CD4-positive, alpha-beta T cell treated with Interleukin-6 for 4 hours (primary cell): ENCODE results near the gene FAF1.
"Not testable (repeated sequence)": the region's sequence is repeated elsewhere in the genome, so short reads cannot be mapped to it uniquely, and the experiment has no call there.

Source experiments
- DNase-seq: peaks from one replicate; pipeline ENCODE4 v3.0.0-alpha.2; 2020; ENCODE audit warnings: mixed read lengths

Gene FAF1

GRCh38 chr1:50610563-50610962 is 349.5 kb downstream of the FAF1 start:
- DNase-seq, result no peak

GRCh38 chr1:50609508-50609907 is 350.6 kb downstream of the FAF1 start:
- DNase-seq, result no peak

- no peak for DNase-seq
Measured at GRCh38 chr1:50605186-50605875, 354.7 kb downstream of the FAF1 start.

GRCh38 chr1:50604580-50604979 is 355.5 kb downstream of the FAF1 start:
- DNase-seq, result no peak

GRCh38 chr1:50603274-50604271 is 356.5 kb downstream of the FAF1 start:
- no peak for DNase-seq

GRCh38 chr1:50599546-50599945 is 360.5 kb downstream of the FAF1 start:
- no peak for DNase-seq

- DNase-seq, result no peak
Measured at GRCh38 chr1:50595874-50596273, 364.2 kb downstream of the FAF1 start.

- DNase-seq, result no peak
Measured at GRCh38 chr1:50593515-50593914, 366.6 kb downstream of the FAF1 start.

- DNase-seq, result no peak
Measured at GRCh38 chr1:50591598-50591997, 368.5 kb downstream of the FAF1 start.

- DNase-seq, result no peak
Measured at GRCh38 chr1:50582346-50582745, 377.7 kb downstream of the FAF1 start.

GRCh38 chr1:50570066-50570468 is 390.0 kb downstream of the FAF1 start:
- DNase-seq, result no peak

GRCh38 chr1:50568782-50569181 is 391.3 kb downstream of the FAF1 start:
- no peak for DNase-seq

GRCh38 chr1:50566405-50566804 is 393.7 kb downstream of the FAF1 start:
- DNase-seq, result no peak

GRCh38 chr1:50564417-50564816 is 395.6 kb downstream of the FAF1 start:
- no peak for DNase-seq

GRCh38 chr1:50562106-50562505 is 398.0 kb downstream of the FAF1 start:
- no peak for DNase-seq

GRCh38 chr1:50559421-50559820 is 400.6 kb downstream of the FAF1 start:
- DNase-seq, result no peak

- no peak for DNase-seq
Measured at GRCh38 chr1:50553921-50554320, 406.1 kb downstream of the FAF1 start.

GRCh38 chr1:50548243-50548642 is 411.8 kb downstream of the FAF1 start:
- no peak for DNase-seq

- no peak for DNase-seq
Measured at GRCh38 chr1:50542362-50542761, 417.7 kb downstream of the FAF1 start.

GRCh38 chr1:50538476-50538875 is 421.6 kb downstream of the FAF1 start:
- DNase-seq, result no peak

GRCh38 chr1:50531601-50532000 is 428.5 kb downstream of the FAF1 start:
- DNase-seq, result no peak

GRCh38 chr1:50531027-50531426 is 429.0 kb downstream of the FAF1 start:
- DNase-seq, result no peak

GRCh38 chr1:50529510-50529909 is 430.6 kb downstream of the FAF1 start:
- no peak for DNase-seq

- DNase-seq, result not testable (repeated sequence)
Measured at GRCh38 chr1:50527987-50528320, 432.1 kb downstream of the FAF1 start.
